Lower lobe of right lung (tissue), 2 donors: Measurements from ENCODE around the gene SAMD14. TPM values are rescaled to one million over a fixed set of nuclear protein-coding genes. Genes with fewer than 3 reads are reported as not detected.
A peak's percentile ranks its signal among the peaks of the same experiment; 100 is the strongest.

Experiments
- ATAC-seq, 2 donors: fragments of 200-7000 bp; cut with Tn5 transposase; one replicate each; pipeline ENCODE4 v1.9.1; 2020 to 2022; ENCODE audit warnings: mild to moderate bottlenecking in 2 of 2, moderate library complexity in 2 of 2
- DNase-seq: peaks from one replicate; pipeline ENCODE4 v3.0.0-alpha.2; 2020
- H3K27ac ChIP-seq: fragments of 200-600 bp; one replicate; pipeline ENCODE4 v1.8.0; 2022
- H3K27me3 ChIP-seq: fragments of 200-600 bp; one replicate; pipeline ENCODE4 v1.8.0; 2022; ENCODE audit warnings: low read depth
- H3K36me3 ChIP-seq: fragments of 200-600 bp; one replicate; pipeline ENCODE4 v1.8.0; 2022; ENCODE audit warnings: mild to moderate bottlenecking
- H3K4me1 ChIP-seq: fragments of 200-600 bp; one replicate; pipeline ENCODE4 v1.8.0; 2022
- H3K4me3 ChIP-seq: fragments of 200-600 bp; one replicate; pipeline ENCODE4 v1.8.0; 2022; ENCODE audit warnings: mild to moderate bottlenecking
- H3K9me3 ChIP-seq: fragments of 200-600 bp; one replicate; pipeline ENCODE4 v1.8.0; 2022
- intact Hi-C: fragments of 100-400 bp; cut with DNase I; formaldehyde crosslinking; loops from one replicate; pipeline ENCODE4 v1.11.0; 2022
- total RNA-seq: library from RNA; stranded (reverse); fragmentation: NEBNext Ultra II Directional; extraction: Animal tissue kit (Norgen Biotek cat#: 25700); gene quantifications from one replicate; pipeline ENCODE4 v1.2.1, GENCODE V29; 2021
- TF ChIP-seq, protein P1 (sequence below): fragments of 200-600 bp; IDR thresholded peaks from one replicate; pipeline ENCODE4 v1.8.0; 2022; ENCODE audit warnings: antibody characterized with exemption, mild to moderate bottlenecking
- donor health status: DM: no; HTN: yes; CAD: no; lungs with severe emphysema.

The SAMD14 gene
- total RNA-seq, 1 donor from 2014 or later: 9.2 TPM

DNA sequence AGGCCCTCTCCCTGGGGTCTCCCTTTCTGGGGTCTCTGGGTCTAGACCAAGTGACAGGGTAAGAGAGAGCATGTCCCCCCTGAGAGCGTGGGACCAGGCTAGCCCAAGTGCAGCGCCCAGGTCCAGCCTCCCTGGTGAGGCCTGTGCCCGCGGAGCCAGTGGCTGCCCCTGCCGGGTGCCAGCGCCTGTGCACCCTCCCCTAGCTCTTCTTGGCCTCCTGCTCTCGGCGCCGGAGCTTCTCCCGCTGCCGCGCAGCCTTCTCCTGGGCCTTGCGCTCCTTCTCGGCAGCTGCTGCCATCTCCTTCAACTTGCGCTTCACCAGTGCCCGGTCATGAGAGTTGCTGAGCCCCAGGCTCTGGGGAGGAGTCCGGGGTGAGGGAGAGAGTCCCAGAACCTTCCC is 17.3 kb downstream of the SAMD14 start:
- Histone ChIP-seq H3K9me3 (no peaks in the 10 kb centered on the region), H3K27me3 (peaks cover 23% of the 10 kb centered on the region), H3K36me3 (peaks cover 24% of the 10 kb centered on the region), H3K4me3 (no peak overlapping the region), H3K27ac (peak overlapping the region; percentile 63), H3K4me1 (peaks cover 26% of the 10 kb centered on the region)
- TF ChIP-seq, protein P1, sequence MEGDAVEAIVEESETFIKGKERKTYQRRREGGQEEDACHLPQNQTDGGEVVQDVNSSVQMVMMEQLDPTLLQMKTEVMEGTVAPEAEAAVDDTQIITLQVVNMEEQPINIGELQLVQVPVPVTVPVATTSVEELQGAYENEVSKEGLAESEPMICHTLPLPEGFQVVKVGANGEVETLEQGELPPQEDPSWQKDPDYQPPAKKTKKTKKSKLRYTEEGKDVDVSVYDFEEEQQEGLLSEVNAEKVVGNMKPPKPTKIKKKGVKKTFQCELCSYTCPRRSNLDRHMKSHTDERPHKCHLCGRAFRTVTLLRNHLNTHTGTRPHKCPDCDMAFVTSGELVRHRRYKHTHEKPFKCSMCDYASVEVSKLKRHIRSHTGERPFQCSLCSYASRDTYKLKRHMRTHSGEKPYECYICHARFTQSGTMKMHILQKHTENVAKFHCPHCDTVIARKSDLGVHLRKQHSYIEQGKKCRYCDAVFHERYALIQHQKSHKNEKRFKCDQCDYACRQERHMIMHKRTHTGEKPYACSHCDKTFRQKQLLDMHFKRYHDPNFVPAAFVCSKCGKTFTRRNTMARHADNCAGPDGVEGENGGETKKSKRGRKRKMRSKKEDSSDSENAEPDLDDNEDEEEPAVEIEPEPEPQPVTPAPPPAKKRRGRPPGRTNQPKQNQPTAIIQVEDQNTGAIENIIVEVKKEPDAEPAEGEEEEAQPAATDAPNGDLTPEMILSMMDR: no peak
- no peak for ATAC-seq
- DNase-seq: no peak
- intact Hi-C loops: no loop called here

DNA sequence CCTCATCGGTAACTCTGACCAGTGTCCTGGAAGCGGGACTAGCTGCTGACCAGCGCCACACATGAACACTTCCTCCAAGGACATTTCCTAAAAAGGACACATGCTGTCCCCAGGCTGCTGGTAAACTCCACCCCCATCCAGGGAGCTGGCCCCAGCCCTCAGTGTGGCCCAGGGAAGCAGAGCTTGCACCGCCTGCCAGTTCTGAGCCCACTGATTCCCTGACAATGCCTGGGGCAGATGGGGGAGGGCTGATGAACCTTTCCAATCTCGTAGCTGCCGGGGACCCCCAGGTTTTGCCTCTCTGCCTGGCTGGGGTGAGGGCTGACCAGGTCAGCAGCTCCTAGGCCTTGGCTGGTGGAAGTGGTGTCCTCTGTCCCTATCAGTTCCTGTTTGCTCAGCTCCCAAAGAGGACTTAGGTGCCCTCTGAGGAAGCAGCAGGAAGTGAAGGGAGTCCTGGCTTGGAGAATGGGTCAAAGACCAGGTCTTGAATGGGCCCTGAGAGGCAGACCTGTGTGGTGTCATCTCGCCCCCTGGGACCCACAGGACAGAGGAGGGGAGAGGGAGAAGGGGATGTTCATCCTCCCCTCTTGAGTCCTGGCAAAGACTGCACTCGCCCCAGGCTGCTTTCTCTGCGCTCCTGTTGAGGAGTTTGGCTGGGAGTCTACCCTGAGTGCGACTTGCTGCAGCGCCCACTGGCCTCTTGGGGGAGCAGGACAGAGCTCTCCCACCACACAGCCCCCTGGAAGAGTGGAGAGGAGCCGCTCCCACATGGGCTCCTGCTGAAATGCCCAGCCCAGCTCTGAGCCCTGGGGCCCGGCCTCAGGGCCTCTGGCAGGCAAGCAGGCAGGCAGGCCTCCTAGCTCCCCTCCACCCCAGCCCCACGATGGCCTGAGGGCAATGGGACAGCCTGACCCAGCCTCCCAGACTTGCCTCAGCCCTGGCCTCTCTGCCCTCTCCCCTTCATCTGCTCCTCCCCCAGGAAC is 18.0 kb downstream of the SAMD14 start:
- peak; percentile 17 to 18 for ATAC-seq
- H3K4me3 ChIP-seq: no peak overlapping the region
- H3K4me1 ChIP-seq: peaks cover 19% of the 10 kb centered on the region
- no peaks in the 10 kb centered on the region for H3K9me3 ChIP-seq
- H3K27ac ChIP-seq: peak overlapping the region; percentile 63
- peaks cover 31% of the 10 kb centered on the region for H3K36me3 ChIP-seq
- intact Hi-C loops: no loop called here
- TF ChIP-seq, protein P1: no peak
- DNase-seq: no peak
- peaks cover 16% of the 10 kb centered on the region for H3K27me3 ChIP-seq

DNA sequence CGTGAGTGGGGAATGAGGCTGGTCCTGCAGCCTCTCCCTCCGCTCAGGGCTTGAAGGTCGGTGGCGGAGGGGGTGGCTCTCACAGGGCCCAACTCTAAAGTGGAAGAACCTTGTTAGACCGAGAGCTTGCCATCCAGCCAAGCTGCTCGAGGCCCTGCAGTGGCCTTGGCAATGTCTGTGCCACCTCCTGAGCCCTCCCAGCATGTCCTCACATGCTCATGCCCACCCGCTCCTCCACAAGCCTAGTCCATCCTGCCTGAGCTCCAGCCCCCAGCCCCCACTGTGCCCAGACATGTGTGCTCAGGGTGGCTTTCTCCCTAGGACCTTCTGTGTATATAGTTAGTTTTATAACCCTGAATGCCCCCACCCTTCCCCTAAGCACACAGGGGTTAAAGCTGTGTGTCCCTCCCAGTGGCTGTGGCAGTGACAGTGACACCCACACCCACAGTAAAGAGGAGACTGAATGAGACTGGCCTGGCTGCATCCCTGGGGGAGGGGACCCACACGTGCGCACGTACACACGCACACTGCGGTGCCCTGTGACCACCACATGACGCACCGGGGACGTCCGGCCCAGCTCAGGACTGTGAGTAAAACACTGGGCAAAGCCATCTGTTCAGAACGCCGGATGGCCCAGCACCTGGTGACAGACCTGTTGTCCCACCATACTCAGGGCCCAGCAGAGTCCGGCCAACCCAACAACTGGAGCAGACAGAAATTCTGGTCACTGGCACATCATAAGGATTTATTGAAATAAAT is 19.2 kb downstream of the SAMD14 start:
- no peak overlapping the region for H3K4me3 ChIP-seq
- ATAC-seq (no peak), DNase-seq (no peak)
- TF ChIP-seq, protein P1: no peak
- intact Hi-C loops: no loop called here
- no peaks in the 10 kb centered on the region for H3K9me3 ChIP-seq
- H3K27me3 ChIP-seq: peaks cover 7% of the 10 kb centered on the region
- H3K27ac ChIP-seq: peak overlapping the region; percentile 63
- H3K36me3 ChIP-seq: peaks cover 43% of the 10 kb centered on the region
- peaks cover 18% of the 10 kb centered on the region for H3K4me1 ChIP-seq

DNA sequence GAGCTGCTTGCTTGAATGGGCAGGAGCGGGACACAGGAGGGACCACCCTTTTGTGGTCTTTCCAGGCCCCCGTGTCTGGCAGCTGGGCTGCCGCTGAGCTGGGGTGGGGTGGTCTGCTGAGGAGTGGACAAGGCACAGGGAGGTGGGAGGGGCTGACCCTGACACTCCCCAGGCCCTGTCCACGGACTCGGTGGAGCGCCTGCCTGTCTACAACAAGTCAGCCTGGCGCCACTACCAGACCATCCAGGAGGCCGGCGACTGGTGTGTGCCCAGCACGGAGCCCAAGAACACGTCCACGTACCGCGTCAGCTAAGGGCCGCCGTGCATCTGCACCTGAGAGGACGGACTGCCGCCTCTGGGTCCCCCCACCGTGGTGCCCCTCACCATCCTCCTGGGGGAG is 20.2 kb downstream of the SAMD14 start:
- Histone ChIP-seq H3K27me3 (peaks cover 3% of the 10 kb centered on the region), H3K4me1 (peaks cover 18% of the 10 kb centered on the region), H3K27ac (no peak overlapping the region), H3K4me3 (no peak overlapping the region), H3K36me3 (peaks cover 53% of the 10 kb centered on the region), H3K9me3 (no peaks in the 10 kb centered on the region)
- TF ChIP-seq, protein P1: no peak
- intact Hi-C loops: no loop called here
- no peak for ATAC-seq
- DNase-seq: no peak

DNA sequence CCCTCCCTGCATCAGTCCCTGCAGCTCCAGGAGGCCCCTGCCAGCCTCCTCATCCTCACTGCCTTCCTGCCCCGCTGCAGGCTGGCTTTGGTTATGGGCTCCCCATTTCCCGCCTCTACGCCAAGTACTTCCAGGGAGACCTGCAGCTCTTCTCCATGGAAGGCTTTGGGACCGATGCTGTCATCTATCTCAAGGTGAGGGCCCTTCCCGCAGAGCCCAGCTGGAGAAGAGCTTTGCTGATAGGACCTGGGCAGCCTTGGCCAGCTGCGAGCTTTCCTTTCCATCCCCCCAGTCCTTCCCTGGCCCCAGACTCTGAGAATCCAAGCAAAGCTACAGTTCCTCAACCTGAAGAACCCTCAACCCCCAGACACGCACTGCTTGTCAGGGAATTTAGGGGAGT is 20.8 kb downstream of the SAMD14 start:
- Histone ChIP-seq H3K27me3 (no peaks in the 10 kb centered on the region), H3K27ac (no peak overlapping the region), H3K9me3 (no peaks in the 10 kb centered on the region), H3K36me3 (peaks cover 55% of the 10 kb centered on the region), H3K4me1 (peaks cover 18% of the 10 kb centered on the region), H3K4me3 (no peak overlapping the region)
- DNase-seq (no peak), ATAC-seq (no peak)
- intact Hi-C loops: no loop called here
- TF ChIP-seq, protein P1: no peak
